Upper lobe of left lung (tissue), 6 donors: ENCODE measurements around the gene P2RX1. TPM values are rescaled to one million over a fixed set of nuclear protein-coding genes. Genes with fewer than 3 reads are reported as not detected.
A peak's percentile ranks its signal among the peaks of the same experiment; 100 is the strongest.

Experiments
- ATAC-seq, 2 donors: fragments of 200-7000 bp; cut with Tn5 transposase; one replicate each; pipeline ENCODE4 v1.9.1; 2022; ENCODE audit warnings: mild to moderate bottlenecking in 2 of 2, moderate library complexity in 2 of 2; ENCODE audit not compliant: low FRiP score in 2 of 2
- DNase-seq, 2 donors: peaks; one replicate each; pipeline ENCODE4 v3.0.0-alpha.2; 2019 to 2020
- H3K27ac ChIP-seq, 4 donors: fragments of 200-600 bp; sonication (generic); one replicate each; pipeline ENCODE4 v1.5.1; 2016 to 2019
- H3K27me3 ChIP-seq, 4 donors: fragments of 200-600 bp; sonication (generic); one replicate each; pipeline ENCODE4 v1.5.1; 2017 to 2019
- H3K36me3 ChIP-seq, 4 donors: fragments of 200-600 bp; sonication (generic); one replicate each; pipeline ENCODE4 v1.5.1; 2016 to 2019
- H3K4me1 ChIP-seq, 4 donors: fragments of 200-600 bp; sonication (generic); one replicate each; pipeline ENCODE4 v1.5.1; 2018 to 2019
- H3K4me3 ChIP-seq, 4 donors: fragments of 200-600 bp; sonication (generic); one replicate each; pipeline ENCODE4 v1.5.1; 2017 to 2019; ENCODE audit warnings: mild to moderate bottlenecking in 2 of 4, moderate library complexity in 1 of 4
- H3K9me3 ChIP-seq, 4 donors: fragments of 200-600 bp; sonication (generic); one replicate each; pipeline ENCODE4 v1.5.1; 2018 to 2019
- EP300 ChIP-seq, 4 donors: sonication (generic); formaldehyde crosslinking; IDR thresholded peaks; one replicate each; pipeline ENCODE4 v1.5.1; 2017; ENCODE audit warnings: antibody characterized with exemption in 4 of 4, control low read depth in 2 of 4
- POLR2A ChIP-seq, 4 donors: fragments of 450-650 bp; IDR thresholded peaks; one replicate each; pipeline ENCODE4 v1.5.1; 2016 to 2017; ENCODE audit warnings: antibody characterized with exemption in 4 of 4, mild to moderate bottlenecking in 2 of 4
- POLR2AphosphoS5 ChIP-seq, 2 donors: sonication (generic); formaldehyde crosslinking; IDR thresholded peaks; one replicate each; pipeline ENCODE4 v1.5.1; 2017; ENCODE audit warnings: antibody characterized with exemption in 2 of 2
- WGBS, 2 donors: methylation state at CpG; one replicate each; pipeline ENCODE4 v1.1.5; 2017 to 2018; 5-methylcytosine and 5-hydroxymethylcytosine counted together
- total RNA-seq, 6 donors: library from RNA; depleted of rRNA in 4 of 6; stranded (reverse); fragments of >200 nt in 4 of 6; gene quantifications; one replicate each; pipeline versions ENCODE4 v1.1.0 to v1.2.1, GENCODE V29; 2016 to 2021
- TF ChIP-seq, protein P1 (sequence below), 6 experiments: fragments of 450-650 bp in 4 of 6; fragments of 200-600 bp in 2 of 6; sonication (generic) in 2 of 6; IDR thresholded peaks; one replicate each; pipeline ENCODE4 v1.5.1; 2016 to 2019; ENCODE audit warnings: antibody characterized with exemption in 6 of 6
- donor health status: DM: no; HTN: no; CAD: no; lungs with moderate emphysema.
- donor health status: DM: no; HTN: yes; CAD: no; lungs with severe emphysema.

Gene P2RX1
- total RNA-seq, 6 donors from 2014 or later, result 3.7 to 29.9 (median 9.4) TPM

DNA sequence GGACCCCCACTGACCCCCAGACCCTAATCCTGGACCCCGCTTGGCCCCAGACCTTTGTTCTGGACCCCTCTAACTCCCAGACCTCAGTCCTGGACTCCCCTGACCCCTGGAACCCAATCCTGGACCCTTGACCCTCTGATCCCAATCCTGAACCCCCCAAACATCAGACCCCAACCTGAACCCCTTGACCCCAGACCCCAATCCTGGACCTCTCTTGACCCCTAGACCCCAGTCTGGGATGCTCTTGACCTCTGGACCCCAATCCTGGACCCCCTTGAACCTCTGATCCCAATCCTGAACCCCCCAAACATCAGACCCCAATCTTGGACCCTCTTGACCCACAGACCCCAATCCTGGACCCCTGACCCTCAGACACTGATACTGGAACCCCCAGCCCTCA lies 13.5 kb upstream of the P2RX1 start:
- no peak overlapping the region for H3K4me3 ChIP-seq
- WGBS, 2 donors, result 88 to 91% methylated on average over 1 of the region's 1 CpG
- H3K9me3 ChIP-seq, result no peaks in the 10 kb centered on the region
- no peaks in the 10 kb centered on the region for H3K4me1 ChIP-seq
- peaks cover 0 to 42% (median 17%) of the 10 kb centered on the region in 4 donors for H3K36me3 ChIP-seq
- no peak for DNase-seq
- H3K27ac ChIP-seq, result no peak overlapping the region
- ATAC-seq, result no peak
- no peaks in the 10 kb centered on the region for H3K27me3 ChIP-seq
- TF ChIP-seq POLR2A (IDR thresholded peaks at IDR 0.05) (no peak), EP300 (IDR thresholded peaks at IDR 0.05) (no peak), POLR2AphosphoS5 (IDR thresholded peaks at IDR 0.05) (no peak)
- TF ChIP-seq, protein P1, sequence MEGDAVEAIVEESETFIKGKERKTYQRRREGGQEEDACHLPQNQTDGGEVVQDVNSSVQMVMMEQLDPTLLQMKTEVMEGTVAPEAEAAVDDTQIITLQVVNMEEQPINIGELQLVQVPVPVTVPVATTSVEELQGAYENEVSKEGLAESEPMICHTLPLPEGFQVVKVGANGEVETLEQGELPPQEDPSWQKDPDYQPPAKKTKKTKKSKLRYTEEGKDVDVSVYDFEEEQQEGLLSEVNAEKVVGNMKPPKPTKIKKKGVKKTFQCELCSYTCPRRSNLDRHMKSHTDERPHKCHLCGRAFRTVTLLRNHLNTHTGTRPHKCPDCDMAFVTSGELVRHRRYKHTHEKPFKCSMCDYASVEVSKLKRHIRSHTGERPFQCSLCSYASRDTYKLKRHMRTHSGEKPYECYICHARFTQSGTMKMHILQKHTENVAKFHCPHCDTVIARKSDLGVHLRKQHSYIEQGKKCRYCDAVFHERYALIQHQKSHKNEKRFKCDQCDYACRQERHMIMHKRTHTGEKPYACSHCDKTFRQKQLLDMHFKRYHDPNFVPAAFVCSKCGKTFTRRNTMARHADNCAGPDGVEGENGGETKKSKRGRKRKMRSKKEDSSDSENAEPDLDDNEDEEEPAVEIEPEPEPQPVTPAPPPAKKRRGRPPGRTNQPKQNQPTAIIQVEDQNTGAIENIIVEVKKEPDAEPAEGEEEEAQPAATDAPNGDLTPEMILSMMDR (IDR thresholded peaks at IDR 0.05), result no peak

DNA sequence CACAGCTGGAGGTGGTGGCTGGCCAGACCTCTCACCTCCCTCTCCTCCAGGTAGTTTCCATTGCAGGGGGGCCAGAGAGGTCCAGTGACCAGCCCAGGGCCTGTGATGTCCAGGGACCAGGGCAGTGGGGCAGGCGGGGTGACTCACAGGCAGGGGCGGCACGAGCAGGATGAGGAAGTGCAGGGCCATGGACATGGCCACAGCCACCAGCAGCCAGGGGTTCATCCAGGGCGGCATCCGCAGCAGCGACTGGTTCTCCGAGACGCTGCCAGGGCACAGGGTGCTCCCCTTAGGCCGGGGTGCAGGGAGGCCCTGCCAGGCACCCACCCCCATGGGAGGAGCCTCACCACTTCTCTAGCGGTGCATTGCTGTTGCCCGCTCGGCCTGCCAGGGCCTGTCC lies 12.9 kb upstream of the P2RX1 start:
- no peak overlapping the region for H3K27ac ChIP-seq
- peaks cover 0 to 48% (median 17%) of the 10 kb centered on the region in 4 donors for H3K36me3 ChIP-seq
- WGBS, 2 donors, result 87 to 100% methylated on average over 3 to 12 of the region's 12 CpGs
- H3K4me3 ChIP-seq, result no peak overlapping the region
- TF ChIP-seq POLR2AphosphoS5 (IDR thresholded peaks at IDR 0.05), result no peak
- TF ChIP-seq POLR2A (IDR thresholded peaks at IDR 0.05), result no peak
- no peaks in the 10 kb centered on the region for H3K27me3 ChIP-seq
- ATAC-seq, result peak in 1 of 2 donors; percentile 7
- DNase-seq, result no peak
- H3K9me3 ChIP-seq, result no peaks in the 10 kb centered on the region
- H3K4me1 ChIP-seq, result no peaks in the 10 kb centered on the region

DNA sequence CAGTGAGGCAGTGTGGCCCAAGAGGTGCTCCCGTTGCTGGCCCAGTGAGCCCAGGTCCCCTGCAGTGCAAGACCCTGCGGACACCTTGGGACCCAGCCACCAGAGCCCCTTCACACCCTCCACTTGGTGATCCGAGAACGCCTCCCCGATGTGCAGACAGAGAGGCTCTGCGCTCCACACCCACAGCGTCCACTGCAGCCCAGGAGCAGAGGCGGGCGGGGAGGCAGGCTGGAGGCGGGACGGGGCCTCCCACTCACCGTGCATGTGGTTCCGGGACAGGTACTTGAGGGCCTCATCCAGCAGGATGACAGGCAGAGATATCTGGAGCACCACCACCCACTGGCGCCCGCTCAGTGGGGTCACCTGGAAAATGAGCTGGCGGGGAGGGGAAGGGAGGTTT lies 12.1 kb upstream of the P2RX1 start:
- Histone ChIP-seq H3K27ac (no peak overlapping the region), H3K4me3 (no peak overlapping the region), H3K9me3 (no peaks in the 10 kb centered on the region), H3K27me3 (no peaks in the 10 kb centered on the region), H3K36me3 (peaks cover 0 to 49% (median 16%) of the 10 kb centered on the region in 4 donors), H3K4me1 (no peaks in the 10 kb centered on the region)
- WGBS, 2 donors, result 66 to 73% methylated on average over 10 to 11 of the region's 16 CpGs
- TF ChIP-seq, protein P1 (IDR thresholded peaks at IDR 0.05), result no peak
- TF ChIP-seq POLR2A (IDR thresholded peaks at IDR 0.05) (no peak), EP300 (IDR thresholded peaks at IDR 0.05) (no peak)
- ATAC-seq, result no peak
- no peak for DNase-seq

DNA sequence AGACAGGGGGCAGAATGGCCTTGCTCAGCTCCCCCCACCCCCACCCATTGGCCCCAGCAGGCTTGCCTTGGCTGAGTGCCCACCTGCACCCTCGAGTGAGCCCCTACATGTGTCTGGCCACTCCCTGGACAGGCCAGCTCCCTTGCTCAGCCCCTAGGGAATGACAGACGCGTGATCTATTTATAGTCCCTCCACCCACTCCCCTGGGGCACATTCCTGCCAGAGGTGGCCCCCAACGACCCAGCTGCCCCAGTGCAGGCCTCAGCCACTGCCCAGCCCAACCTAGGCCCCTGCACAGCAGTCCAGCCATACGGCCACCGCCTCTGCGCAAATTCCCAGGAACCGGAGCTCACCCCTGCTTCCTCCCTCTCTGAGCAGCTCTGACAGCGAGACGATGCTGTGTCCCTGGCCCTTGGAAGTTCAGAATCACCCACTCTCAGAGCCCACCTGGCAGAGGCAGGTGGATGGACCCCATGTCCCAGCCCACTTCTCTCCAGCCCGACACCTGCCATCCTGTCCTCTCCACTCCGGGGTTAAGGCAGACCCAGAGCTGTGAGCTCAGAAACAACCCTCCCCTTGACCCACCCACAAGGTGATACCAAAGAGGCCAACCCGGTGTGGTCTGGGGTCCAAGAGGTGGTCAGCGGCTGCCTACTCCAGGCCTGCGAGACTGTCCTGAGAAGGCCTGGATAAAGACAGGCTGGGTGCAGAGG lies 11.5 kb upstream of the P2RX1 start:
- H3K27ac ChIP-seq, result no peak overlapping the region
- H3K4me1 ChIP-seq, result no peaks in the 10 kb centered on the region
- DNase-seq (no peak), ATAC-seq (no peak)
- H3K9me3 ChIP-seq, result no peaks in the 10 kb centered on the region
- H3K36me3 ChIP-seq, result peaks cover 0 to 49% (median 16%) of the 10 kb centered on the region in 4 donors
- no peaks in the 10 kb centered on the region for H3K27me3 ChIP-seq
- WGBS, 2 donors, result 85 to 87% methylated on average over 8 to 15 of the region's 15 CpGs
- no peak for TF ChIP-seq POLR2A (IDR thresholded peaks at IDR 0.05)
- TF ChIP-seq, protein P1 (IDR thresholded peaks at IDR 0.05), result no peak
- TF ChIP-seq POLR2AphosphoS5 (IDR thresholded peaks at IDR 0.05), result no peak
- TF ChIP-seq EP300 (IDR thresholded peaks at IDR 0.05), result no peak
- H3K4me3 ChIP-seq, result no peak overlapping the region

DNA sequence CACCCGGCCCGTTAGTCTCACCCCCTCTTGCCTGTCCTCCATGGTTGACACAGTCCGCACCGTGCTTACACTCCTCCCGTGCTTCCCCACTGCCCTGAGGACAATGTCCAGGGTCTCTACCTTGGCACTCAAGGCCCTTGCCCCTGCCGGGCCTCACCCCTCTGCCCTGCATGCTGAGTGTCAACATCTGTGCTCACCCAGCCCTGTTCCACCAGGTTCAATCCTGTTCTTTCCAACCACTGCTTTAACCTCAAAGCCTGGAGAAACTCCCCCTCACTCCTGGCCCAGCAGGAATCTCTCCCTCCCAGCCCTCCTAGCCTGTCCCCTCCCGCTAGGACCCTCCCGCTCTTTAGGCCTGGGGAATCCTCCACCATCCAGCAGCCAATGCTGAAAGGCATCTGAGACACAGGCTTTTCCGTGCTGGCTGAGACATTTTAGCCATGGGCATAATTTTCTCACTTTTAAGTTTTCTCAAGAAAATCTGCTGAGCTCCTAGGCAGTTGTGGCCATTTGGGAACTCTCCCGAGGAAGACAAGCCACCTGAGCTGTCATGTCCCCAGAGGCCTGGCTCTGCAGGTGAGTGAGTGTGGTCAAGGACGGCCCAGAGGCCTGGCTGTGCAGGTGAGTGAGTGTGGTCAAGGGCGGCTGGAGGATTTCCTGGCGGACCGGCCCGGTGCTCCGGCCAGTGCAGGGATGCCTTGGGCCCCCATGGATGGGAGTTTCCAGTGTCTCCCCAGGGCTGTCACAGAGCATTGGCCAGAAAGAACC lies 10.8 kb upstream of the P2RX1 start:
- 94% methylated on average over 11 to 16 of the region's 16 CpGs for WGBS, 2 donors
- TF ChIP-seq, protein P1 (IDR thresholded peaks at IDR 0.05), result no peak
- no peak for TF ChIP-seq POLR2A (IDR thresholded peaks at IDR 0.05)
- no peak for TF ChIP-seq POLR2AphosphoS5 (IDR thresholded peaks at IDR 0.05)
- no peak for TF ChIP-seq EP300 (IDR thresholded peaks at IDR 0.05)
- Histone ChIP-seq H3K27me3 (no peaks in the 10 kb centered on the region), H3K9me3 (no peaks in the 10 kb centered on the region), H3K4me1 (no peaks in the 10 kb centered on the region), H3K36me3 (peaks cover 0 to 46% (median 11%) of the 10 kb centered on the region in 4 donors), H3K27ac (no peak overlapping the region), H3K4me3 (no peak overlapping the region)
- ATAC-seq, result no peak
- no peak for DNase-seq
